Eye (tissue), 1 donor: ENCODE measurements around the gene NPHP4.

Source experiments
- DNase-seq: peaks from one replicate; pipeline ENCODE4 v3.0.0-alpha.2; 2015

Gene NPHP4

GRCh38 chr1:5969168-5969567 is 23.1 kb downstream of the NPHP4 start:
- no peak for DNase-seq

GRCh38 chr1:5968161-5968736 is 24.0 kb downstream of the NPHP4 start:
- DNase-seq: no peak

DNA sequence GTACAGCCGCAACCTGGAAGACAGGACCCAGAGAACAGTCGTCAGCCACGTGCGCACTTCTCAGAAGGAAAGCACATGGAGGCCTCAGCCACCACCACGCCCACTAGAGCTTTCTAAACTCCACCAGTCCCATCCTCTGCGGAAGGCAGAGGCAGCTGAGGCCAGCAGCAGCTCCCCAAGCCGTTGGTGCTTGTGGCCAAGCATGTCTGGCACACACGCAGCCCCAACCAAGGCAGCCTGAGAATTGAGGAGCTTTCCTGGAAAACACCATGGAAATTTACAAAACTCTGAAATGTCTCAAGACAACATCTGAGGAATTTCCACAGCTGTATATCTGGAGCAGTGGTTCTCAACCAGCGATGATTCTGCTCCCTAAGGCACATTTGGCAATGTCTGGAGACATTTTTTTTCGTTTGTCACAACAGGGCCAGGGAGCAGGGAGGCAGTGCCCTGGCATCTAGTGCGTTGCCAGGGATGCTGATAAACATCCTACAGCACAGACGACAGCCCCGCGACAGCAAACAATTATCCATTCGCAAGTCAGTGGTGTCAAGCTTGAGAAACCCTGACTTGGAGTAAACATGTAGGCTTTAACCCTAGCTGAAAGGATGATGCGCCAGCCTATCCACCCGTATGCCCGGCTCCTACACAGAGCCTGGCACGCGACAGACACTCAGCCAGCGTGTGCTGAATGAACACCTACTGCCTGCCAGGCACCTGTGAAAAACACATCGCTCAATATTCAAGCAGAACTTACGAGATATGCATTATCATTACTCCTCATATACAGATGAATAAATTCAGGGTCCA is 24.7 kb downstream of the NPHP4 start:
- DNase-seq: no peak

DNA sequence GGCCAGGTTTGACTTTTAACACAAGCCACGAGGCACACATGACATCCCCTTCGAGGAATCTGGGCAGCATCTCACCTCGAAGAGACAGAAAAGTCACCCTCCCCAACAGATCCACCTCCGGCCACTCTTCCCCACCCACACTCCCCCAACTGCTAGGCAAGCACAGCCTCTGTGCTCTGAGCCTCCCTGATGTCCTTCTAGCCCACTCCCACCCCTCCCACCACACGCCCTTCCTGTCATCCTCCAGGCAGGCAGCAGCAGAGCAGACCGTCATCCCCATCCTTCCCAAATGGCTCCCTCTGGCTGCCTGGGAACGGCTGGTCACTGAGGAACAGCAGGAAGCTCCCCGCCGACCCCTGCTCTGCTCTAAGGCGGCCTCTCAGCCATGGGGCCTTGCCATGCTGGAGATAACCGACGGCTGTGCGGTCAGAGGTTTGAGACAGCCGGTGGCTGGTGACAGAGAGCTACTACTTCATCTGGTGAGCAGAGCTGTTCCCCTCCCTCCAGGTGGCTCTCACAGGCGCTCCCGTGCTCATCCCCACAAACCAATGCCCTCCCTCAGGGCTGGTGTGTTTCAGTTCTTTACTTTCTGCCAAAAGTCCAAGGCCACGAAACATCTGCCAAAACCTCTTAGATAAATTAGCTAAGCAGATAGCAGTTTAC is 25.6 kb downstream of the NPHP4 start:
- DNase-seq: no peak

DNA sequence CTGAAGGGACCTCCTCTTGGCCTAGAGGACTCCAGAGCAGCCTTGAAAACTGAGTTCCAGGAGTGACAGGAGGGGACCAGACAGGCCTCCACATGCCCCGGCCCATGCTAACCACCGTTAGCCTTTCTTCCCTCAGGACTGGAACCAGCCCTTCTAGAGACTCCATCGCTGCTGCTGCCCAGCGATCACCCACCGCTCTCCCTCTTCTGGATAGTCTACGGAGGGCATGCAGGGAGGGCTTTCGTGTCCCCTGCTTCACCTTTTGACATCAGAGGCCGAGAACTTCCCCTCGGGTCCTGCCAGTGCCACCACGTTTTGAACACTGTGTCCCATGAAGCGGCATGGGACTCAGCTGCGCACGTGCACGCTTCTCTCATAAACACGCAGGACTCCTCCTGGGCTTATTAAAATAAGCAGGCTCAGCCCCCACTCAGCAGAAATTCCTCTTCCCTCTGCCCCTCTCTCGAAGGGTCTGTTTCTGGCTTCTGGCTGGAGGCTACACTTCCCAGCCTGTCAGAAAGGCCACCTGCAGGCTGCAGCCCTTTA is 26.6 kb downstream of the NPHP4 start:
- no peak for DNase-seq

GRCh38 chr1:5962265-5963105 is 29.7 kb downstream of the NPHP4 start:
- DNase-seq: no peak

DNA sequence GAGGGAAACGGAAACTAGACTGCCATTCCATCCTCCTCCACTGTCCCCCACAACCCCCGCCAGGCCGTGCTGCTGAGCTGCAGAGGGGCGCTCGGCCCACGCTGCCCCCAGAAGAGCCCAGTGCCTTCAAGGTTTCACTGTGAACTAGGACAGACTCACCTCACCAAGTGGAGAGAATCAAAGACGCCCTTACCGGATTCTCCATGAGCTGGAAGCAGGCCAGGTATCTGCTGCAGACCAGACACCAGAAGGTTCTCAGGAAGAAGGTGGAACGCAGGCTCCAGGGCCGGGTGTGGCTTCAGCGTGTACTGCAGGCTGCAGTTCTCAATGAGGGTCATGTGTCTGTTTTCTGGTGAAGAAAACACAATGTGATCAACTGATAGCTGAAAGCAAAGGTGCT is 30.6 kb downstream of the NPHP4 start:
- no peak for DNase-seq

DNA sequence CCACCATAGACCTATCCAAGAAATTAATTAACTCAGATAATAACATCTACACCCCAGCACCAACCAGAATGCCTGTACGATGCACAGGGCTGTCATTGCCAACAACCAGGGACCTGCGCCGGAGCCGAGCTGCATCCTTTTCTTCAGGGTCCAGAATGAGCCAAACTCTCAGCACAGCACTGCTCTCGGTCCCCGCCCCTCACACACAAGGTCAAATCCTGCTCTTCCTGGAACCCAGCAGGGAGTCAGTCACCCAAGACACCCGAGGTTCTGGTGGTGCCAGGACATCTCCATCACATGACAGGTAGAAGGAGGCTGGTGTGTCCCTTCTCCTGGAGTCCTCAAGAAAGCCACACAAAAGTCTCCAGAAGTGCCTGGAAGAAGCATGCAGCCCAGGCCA is 31.9 kb downstream of the NPHP4 start:
- no peak for DNase-seq

DNA sequence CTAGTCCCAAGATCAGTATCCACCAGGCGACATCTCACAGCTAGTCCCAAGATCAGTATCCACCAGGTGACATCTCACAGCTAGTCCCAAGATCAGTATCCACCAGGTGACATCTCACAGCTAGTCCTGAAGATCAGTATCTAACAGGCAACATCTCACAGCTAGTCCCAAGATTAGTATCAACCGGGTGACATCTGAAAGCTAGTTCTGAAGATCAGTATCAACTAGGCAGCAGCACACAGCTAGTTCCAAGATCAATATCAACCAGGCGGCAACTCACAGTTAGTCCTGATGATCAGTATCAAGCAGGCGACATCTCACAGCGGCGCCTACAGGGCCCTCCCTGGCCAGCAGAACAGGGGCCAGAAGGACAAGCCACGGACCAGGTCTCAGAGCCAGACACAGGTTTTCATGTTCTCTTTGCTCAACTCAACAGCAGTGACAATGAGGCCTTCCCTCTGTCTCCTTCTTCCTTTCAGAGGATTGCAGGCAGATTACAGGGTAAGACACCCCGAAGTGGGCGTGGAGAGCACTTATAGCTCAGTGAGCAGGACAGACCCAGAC is 32.5 kb downstream of the NPHP4 start:
- no peak for DNase-seq

DNA sequence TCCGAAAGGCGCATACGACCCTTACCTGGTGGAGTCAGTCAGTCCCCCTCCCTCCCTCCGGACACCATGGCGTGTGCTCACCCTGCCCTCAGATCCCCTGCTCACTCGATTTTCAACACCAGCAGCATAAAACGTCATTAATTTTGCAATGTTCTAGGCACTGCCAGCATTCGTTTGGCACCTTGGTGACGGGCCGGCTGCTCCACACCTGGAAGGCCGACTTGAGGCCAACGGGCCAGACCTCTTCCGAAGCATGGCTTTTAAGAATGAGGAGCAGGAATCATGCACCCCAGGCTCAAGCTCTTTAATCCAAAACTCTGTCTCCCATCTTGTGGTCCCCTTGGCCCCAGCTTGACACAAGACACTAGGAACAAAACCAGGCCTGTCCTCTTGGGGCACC is 33.1 kb downstream of the NPHP4 start:
- DNase-seq: no peak

DNA sequence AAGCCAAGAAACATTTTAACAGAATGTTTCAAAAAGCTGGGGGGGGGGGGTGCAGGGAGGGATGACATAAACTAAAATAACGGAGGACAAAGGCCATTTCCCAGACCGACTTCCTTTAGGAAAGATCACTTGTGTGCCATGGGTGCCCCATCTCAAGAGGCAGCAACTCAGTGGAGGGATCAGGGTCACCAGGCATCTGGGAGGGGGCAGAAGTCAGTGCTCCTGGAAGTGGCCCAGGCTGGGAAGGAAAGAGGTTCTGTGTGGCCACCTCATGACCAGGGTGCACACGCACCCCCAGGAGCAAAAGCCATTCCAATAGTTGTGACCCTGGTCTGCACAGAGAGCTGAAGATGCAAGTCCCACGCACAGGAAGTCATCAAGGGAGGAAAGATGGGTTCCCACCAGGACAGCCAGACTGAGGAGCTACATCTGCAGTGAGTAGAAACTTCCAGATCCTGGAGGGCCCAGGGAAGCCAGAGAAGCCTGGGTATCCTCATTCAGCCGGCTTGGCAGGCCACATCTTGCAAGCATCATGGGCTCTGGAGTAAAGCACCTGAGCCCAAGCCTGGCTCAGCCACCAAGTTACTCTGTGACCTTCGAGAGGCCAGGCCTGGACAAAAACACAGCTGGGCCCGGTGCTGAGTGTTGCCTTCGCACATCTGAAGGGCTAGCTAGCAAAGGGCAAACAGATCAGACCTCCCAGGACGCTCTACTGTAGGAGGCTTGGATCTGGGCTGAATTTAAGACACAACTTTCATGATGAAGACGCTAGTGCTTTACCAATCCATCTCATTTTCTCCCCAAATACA is 36.0 kb downstream of the NPHP4 start:
- DNase-seq: no peak

GRCh38 chr1:5955479-5955977 is 36.7 kb downstream of the NPHP4 start:
- DNase-seq: no peak

GRCh38 chr1:5954964-5955363 is 37.3 kb downstream of the NPHP4 start:
- DNase-seq: no peak

- no peak for DNase-seq
Observed at GRCh38 chr1:5953386-5953785, 38.8 kb downstream of the NPHP4 start.

DNA sequence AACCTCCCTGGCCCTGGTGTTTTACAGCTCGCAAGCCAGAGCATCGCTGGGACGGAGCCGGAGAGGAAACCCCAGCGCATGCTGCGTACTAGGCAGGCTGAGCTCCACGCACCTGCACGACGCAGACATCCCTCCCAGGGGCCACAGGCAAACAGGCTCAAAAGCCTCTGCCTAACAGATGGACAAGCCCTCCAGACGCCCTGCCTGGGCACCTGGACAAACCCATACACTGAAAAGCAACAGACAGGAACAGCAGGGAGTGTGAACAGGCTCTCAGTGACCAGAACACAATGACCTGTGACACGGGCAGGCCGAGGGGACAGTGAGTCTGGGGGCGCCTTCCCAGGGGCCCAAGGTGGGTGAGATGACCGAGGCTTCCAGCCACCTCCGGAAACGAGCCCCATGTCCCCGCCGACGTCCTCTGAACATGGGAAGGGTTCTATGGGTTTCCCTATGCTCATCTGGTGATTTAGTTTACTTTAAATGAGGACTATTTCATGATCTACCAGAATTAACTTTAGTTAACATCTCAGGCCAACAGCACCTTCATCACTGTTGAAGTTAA is 40.3 kb downstream of the NPHP4 start:
- DNase-seq: no peak

- DNase-seq: no peak
Observed at GRCh38 chr1:5950994-5951785, 41.0 kb downstream of the NPHP4 start.

DNA sequence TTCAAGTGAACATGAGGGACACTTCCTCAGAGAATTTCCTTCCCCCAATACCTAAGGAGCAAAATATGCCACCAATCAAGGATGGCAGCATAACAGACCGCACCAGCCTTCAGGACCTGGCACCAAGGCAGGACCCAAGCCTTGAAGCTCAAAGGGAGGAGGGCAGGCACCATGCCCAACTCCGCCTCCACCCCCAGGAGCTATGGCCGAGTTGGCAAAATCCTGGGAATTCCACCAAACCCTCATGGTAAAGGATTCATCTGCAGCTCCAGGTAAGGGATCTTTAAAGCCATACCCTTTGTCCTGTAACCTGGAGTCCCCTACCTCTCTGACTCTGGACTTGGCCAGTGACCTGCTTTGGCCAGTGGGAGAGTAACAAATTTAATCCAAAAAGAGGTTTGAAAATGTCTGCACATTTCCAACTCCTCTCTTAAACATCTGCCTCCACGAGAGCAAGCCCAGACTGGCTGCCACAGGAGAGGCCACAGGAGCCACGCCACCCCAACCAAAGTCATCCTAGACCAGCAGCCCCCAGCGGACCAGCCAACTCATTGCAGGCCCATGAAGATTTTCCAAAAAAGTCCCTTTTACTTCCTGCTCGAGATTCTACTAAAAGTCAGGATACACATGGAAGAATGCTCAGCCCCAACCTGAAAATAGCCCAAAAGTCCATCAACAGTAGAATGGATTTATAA is 41.9 kb downstream of the NPHP4 start:
- DNase-seq: no peak

GRCh38 chr1:5949761-5950100 is 42.5 kb downstream of the NPHP4 start:
- no peak for DNase-seq

DNA sequence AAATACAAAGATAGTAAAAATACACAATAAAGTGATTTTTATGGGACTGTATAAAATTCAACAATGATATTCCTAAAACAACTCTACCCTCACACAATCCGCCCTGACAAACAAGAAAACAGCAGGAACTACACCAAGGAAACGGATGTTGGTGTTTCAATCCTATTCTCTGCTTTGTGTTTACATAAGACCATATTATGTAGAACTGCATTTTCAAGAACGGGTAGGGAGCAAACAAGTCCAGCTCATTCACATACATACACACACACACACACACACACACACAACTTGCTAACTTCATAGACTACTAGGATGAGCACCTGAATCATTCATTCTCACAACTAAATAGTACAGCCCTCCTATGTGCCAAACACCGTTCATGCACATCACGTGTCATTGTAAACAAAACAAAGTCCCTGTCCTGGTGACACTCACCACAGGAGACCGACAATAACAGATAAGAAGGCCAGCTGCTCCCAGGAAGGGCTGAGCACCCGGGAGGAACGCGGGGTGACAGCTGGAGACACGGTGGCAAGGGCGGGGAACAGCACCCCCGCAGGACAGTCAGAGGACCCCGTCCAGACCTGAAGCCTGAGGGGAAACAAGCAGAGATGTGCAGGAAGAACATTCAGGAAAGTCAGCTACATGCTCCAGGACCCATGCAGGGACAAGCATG is 43.0 kb downstream of the NPHP4 start:
- DNase-seq: peak; percentile 52
